ENCODE measurements around the gene SRPK1.

DNA sequence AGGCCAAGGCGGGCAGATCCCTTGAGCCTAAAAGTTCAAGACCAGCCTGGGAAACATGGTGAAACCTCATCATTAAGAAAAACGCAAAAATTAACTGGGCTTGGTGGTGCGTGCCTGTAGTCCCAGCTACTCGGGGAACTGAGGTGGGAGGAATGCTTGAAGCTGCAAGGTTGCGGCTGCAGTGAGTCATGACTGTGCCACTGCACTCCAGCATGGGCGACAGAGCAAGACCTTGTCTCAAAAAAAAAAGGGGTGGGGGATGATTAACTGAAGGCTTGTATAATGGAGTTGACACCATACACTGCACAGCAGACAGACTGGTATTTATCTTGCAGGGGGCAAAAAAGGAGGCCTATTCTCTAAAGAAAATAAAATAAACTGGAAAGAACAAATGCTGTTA, 27.7 kb downstream of the SRPK1 start:
- no peak for TF ChIP-seq GATA2 (IDR thresholded peaks at IDR 0.05; ENCODE audit: low read depth, low read length)
- no peak for TF ChIP-seq GATA3 (IDR thresholded peaks at IDR 0.05; ENCODE audit: low read depth, low read length)
